ENCODE results near the gene MREG.

The MREG gene

GRCh38 chr2:216029416-216030129 lies 16.2 kb upstream of the MREG start (continued):
- TF ChIP-seq ZNF335 (tag by site-specific recombination; conservative IDR thresholded peaks at IDR 0.05) (no peak), ZNF677 (tag by site-specific recombination; IDR thresholded peaks at IDR 0.05) (no peak), KLF9 (tag by site-specific recombination; IDR thresholded peaks at IDR 0.05; ENCODE audit: low read depth) (no peak), ZNF621 (tag by site-specific recombination; IDR thresholded peaks at IDR 0.05) (no peak), ZNF10 (tag by site-specific recombination; IDR thresholded peaks at IDR 0.05) (no peak), ZNF37A (tag by site-specific recombination; IDR thresholded peaks at IDR 0.05) (no peak), ZNF292 (tag by site-specific recombination; IDR thresholded peaks at IDR 0.05; ENCODE audit: borderline replicate concordance, low read depth) (no peak), ZNF146 (tag by site-specific recombination; IDR thresholded peaks at IDR 0.05) (no peak)

GRCh38 chr2:216024779-216025336 lies 11.5 kb upstream of the MREG start:
- H3K4me3 ChIP-seq (ENCODE audit: low read depth, low read length): no peak overlapping the region
- H3K36me3 ChIP-seq (ENCODE audit: control insufficient read depth in 2 of 2, insufficient read depth in 1 of 2, low read length in 2 of 2): peaks cover 0 to 9% of the 10 kb centered on the region in 2 experiments; a peak in 1 of 3 replicates
- CTCF ChIA-PET: interaction anchor here (0.7 to 1.5 kb wide), 3 partner anchors 11 to 75 kb away, joined by 3 to 6 read pairs (median 4); partner anchors contain the start of gene MREG
- no peak overlapping the region for H3K27ac ChIP-seq (ENCODE audit: extremely low read depth, low read depth, low read length)
- no peaks in the 10 kb centered on the region for H3K4me1 ChIP-seq (ENCODE audit: control insufficient read depth, insufficient read depth, low read length)
- POLR2A ChIA-PET: no interaction called here
- TF ChIP-seq PRDM1 (tag by site-specific recombination; IDR thresholded peaks at IDR 0.05) (peak; percentile 100), PRDM6 (tag by site-specific recombination; IDR thresholded peaks at IDR 0.05) (no peak), ZNF473 (tag by site-specific recombination; IDR thresholded peaks at IDR 0.05) (no peak), ZNF596 (tag by site-specific recombination; IDR thresholded peaks at IDR 0.05) (no peak)
- no peaks in the 10 kb centered on the region for H3K9me3 ChIP-seq (ENCODE audit: control insufficient read depth, insufficient read depth, low read depth, low read length)

GRCh38 chr2:216023055-216023648 lies 9.8 kb upstream of the MREG start:
- Histone ChIP-seq H3K36me3 (ENCODE audit: control insufficient read depth in 2 of 2, insufficient read depth in 1 of 2, low read length in 2 of 2) (no peaks in the 10 kb centered on the region), H3K9me3 (ENCODE audit: control insufficient read depth, insufficient read depth, low read depth, low read length) (no peaks in the 10 kb centered on the region), H3K4me1 (ENCODE audit: control insufficient read depth, insufficient read depth, low read length) (no peaks in the 10 kb centered on the region), H3K27ac (ENCODE audit: extremely low read depth, low read depth, low read length) (no peak overlapping the region), H3K4me3 (ENCODE audit: low read depth, low read length) (no peak overlapping the region)
- ChIA-PET CTCF (interaction anchor here (0.6 to 3.7 kb wide), 20 partner anchors 9 to 790 kb away, joined by 3 to 52 read pairs (median 4); partner anchors contain the start of gene MREG), POLR2A (no interaction called here)
- TF ChIP-seq IKZF3 (tag by site-specific recombination; IDR thresholded peaks at IDR 0.05): no peak
- no peak for TF ChIP-seq RBAK (tag by site-specific recombination; IDR thresholded peaks at IDR 0.05)
- no peak for TF ChIP-seq ZNF311 (tag by site-specific recombination; IDR thresholded peaks at IDR 0.05; ENCODE audit: borderline replicate concordance)
- TF ChIP-seq ZNF837 (tag by site-specific recombination; IDR thresholded peaks at IDR 0.05): no peak
- no peak for TF ChIP-seq ZNF747 (tag by site-specific recombination; IDR thresholded peaks at IDR 0.05)
- TF ChIP-seq ZBTB17 (tag by site-specific recombination; IDR thresholded peaks at IDR 0.05): 0 out of 2 replicates have a peak, but pooled peaks have one; percentile 35

Measured in HEK293 (cell line).